NCI-H1694 (cell line): Measurements from ENCODE around the gene RSPRY1.
"Not testable (repeated sequence)": the region's sequence is repeated elsewhere in the genome, so short reads cannot be mapped to it uniquely, and the experiment has no call there.

ENCODE experiments used
- DNase-seq: peaks from one replicate; lab custom pipeline; 2025; lab: John Stamatoyannopoulos, UW

Gene RSPRY1

GRCh38 chr16:57186872-57187854 lies 1.0 kb downstream of the RSPRY1 start:
- DNase-seq, result no peak

DNA sequence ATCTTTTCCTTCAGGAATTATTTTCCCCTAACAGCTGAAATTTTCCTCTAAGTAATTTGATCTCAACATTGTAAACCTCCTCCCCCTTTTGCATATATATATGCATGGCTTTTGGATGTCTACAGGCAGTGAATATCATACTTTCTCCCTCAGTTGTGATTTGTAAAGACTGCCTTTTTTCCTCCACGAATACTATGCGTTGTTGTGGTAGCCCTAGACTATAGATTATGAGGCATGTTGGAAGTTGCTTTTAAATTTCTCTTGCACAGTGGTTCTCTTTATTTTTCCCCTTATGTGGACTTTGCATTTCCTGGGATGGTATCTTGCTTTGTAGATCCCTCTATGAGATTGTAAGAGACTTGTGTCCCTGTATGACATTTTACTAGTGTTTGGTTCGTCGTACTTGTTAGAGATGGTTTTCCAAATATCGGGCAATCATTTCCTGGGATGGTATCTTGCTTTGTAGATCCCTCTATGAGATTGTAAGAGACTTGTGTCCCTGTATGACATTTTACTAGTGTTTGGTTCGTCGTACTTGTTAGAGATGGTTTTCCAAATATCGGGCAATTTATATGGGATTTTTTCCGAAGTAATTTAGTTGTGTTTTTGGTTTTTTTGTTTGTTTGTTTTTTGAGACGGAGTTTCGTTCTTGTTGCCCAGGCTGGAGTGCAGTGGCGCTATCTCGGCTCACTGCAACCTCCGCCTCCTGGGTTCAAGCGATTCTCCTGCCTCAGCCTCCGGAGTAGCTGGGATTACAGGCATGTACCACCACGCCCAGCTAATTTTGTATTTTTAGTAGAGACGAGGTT lies 2.0 kb downstream of the RSPRY1 start:
- not testable (repeated sequence) for DNase-seq

- DNase-seq, result no peak
These were observed 2.5 kb downstream of the RSPRY1 start for GRCh38 chr16:57188711-57189002.

DNA sequence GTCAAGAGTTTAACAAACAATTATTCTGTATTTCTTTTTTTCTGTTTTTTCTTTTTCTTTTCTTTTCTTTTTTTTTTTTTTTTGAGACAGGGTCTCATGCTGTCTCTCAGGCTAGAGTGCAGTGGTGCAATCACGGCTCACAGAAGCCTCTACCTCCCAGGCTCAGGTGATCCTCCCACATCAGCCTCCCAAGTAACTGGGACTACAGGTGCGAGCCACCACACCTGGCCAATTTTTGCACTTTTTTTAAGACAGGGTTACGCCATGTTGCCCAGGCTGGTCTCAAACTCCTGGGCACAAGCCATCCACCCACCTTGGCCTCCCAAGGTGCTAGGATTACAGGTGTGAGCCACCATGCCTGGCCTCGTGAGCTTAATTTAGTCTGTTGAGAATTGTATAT lies 3.4 kb downstream of the RSPRY1 start:
- DNase-seq, result not testable (repeated sequence)

- DNase-seq, result no peak
These were observed 4.0 kb downstream of the RSPRY1 start for GRCh38 chr16:57190136-57190535.

- no peak for DNase-seq
These were observed 5.0 kb downstream of the RSPRY1 start for GRCh38 chr16:57191056-57191571.

- no peak for DNase-seq
These were observed 6.0 kb downstream of the RSPRY1 start for GRCh38 chr16:57192146-57192545.

DNA sequence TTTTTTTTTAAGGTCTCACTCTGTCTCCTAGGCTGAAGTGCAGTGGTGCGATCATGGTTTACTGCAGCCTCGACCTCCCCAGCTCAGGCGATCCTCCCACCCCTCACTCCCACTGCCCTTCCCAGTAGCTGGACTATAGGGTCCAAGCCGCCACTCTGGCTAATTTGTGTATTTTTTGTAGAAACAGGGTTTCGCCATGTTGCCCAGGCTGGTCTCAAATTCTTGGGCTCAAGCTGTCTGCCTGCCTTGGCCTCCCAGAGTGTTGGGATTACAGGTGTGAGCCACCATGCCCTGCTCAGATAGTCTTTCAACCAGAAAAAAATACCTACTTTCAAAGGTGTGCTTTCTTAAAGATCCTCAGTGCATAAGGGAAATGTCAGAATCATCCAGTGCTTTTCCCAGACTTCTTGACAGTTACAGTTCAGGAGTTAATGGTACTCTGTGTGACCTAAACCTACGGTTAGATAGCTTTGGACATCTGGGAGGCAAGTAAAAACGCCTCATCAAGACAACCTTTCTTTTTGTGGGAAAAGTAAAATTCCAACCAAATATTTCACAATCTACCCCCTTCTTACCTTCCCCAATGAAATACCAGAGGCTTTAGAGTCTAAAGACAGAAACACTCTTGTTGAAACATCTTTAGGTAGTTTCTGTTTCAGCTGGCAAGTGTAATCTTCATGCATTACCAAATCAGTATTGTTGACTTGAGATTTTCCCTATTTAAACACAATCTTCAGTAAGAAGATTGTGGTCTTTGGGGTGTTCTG lies 6.8 kb downstream of the RSPRY1 start:
- DNase-seq, result no peak

GRCh38 chr16:57194512-57194911 lies 8.4 kb downstream of the RSPRY1 start:
- no peak for DNase-seq

- DNase-seq, result no peak
These were observed 10.2 kb downstream of the RSPRY1 start for GRCh38 chr16:57196286-57196685.

GRCh38 chr16:57196753-57197152 lies 10.6 kb downstream of the RSPRY1 start:
- no peak for DNase-seq

GRCh38 chr16:57200321-57200720 lies 14.2 kb downstream of the RSPRY1 start:
- DNase-seq, result not testable (repeated sequence)

DNA sequence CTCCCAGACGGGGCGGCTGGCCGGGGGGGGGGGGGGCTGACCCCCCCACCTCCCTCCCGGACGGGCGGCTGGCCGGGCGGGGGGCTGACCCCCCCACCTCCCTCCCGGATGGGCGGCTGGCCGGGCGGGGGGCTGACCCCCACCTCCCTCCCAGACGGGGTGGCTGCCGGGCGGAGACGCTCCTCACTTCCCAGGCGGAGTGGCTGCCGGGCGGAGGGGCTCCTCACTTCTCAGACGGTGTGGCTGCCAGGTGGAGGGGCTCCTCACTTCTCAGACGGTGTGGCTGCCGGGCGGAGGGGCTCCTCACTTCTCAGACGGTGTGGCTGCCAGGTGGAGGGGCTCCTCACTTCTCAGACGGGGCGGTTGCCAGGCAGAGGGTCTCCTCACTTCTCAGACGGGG lies 14.8 kb downstream of the RSPRY1 start:
- DNase-seq, result not testable (repeated sequence)

GRCh38 chr16:57202095-57202886 lies 16.2 kb downstream of the RSPRY1 start:
- no peak for DNase-seq

DNA sequence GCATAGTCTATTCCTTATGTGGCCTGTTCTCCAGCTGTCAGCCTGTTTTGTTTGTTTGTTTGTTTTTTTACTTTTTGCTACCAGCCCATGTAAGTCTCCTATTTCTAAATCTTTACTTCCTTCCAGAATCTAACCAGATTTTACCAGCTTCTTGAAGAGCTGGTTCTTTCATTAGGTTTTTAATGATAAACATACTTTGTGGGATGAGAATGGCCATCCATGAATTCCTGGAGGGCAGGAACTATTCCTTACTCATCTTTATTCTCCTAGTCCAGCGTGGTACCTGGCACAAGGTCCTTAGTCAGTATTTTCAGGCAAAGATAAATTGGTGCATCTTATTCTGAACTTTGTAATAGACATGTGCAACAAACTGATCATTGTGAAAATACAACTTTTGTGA lies 17.3 kb downstream of the RSPRY1 start:
- DNase-seq, result no peak

- DNase-seq, result no peak
These were observed 18.5 kb downstream of the RSPRY1 start for GRCh38 chr16:57204675-57205074.

- no peak for DNase-seq
These were observed 22.8 kb downstream of the RSPRY1 start for GRCh38 chr16:57208926-57209325.

DNA sequence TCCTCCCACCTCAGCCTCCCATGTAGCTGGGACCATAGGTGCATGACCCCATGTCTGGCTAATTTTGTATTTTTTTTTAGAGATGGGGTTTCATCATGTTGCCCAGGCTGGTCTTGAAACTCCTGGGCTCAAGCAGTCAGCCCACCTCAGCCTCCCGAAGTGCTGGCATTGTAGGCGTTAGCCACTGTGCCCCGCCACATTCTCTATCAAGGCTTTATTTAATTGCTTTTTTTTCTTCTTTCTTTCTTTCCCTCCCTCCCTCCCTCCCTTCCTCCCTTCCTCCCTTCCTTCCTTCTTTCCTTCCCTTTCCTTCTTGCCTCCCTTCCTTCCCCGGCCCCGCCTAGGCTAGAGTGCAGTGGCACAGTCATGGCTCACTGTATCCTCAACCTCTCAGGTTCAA lies 23.7 kb downstream of the RSPRY1 start:
- DNase-seq, result no peak

DNA sequence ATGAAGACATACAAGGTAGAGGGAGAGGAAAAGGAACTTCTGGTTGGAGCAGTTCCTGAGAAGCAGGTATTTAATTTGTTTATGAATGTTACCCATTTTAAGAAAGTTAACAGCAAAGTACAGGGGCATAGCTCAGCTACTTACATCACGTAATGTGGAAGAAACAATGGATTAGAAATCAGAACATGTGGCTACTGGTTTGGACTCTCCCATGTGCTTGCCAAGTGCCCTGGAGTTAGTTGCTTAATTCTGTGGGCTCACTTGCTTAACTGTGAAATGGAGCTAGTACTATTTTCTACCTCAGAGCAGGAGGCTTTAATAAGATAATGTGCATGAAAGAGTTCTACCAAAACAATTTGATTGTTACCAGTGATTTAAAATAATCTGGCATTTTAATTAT lies 27.3 kb downstream of the RSPRY1 start:
- no peak for DNase-seq

DNA sequence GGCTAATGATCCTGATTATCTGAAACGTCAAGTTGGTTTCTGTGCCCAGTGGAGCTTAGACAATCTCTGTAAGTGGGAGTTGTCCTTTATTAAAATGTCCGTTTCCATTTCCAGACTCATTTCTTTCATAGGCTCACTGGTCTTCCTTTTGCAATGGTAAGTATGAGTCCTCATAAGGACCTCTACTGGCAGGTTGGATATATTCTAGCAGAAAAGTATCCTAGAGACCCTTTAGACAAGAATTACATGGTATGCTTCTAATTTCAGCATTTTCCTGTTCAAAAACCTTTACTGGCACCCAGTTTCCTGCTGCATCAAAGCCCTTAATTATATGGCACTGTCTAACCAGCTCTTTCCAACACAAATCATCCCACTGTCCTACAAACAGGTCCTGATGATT lies 30.8 kb downstream of the RSPRY1 start:
- DNase-seq, result no peak

GRCh38 chr16:57223057-57223456 lies 36.9 kb downstream of the RSPRY1 start:
- DNase-seq, result no peak
